Dermis blood vessel endothelial cell (primary cell): ENCODE results near the gene MRPL54. TPM values are rescaled to one million over a fixed set of nuclear protein-coding genes. Genes with fewer than 3 reads are reported as not detected.
A peak's percentile ranks its signal among the peaks of the same experiment; 100 is the strongest.

Source experiments
- DNase-seq: peaks from one replicate; pipeline ENCODE4 v3.0.0; 2010
- total RNA-seq: library from RNA; depleted of rRNA; stranded (reverse); fragments of >200 nt; gene quantifications from 2 replicates; pipeline ENCODE4 v1.2.3, GENCODE V29; 2014

Gene MRPL54
- total RNA-seq = 30.3 and 55.8 TPM in 2 replicates

DNA sequence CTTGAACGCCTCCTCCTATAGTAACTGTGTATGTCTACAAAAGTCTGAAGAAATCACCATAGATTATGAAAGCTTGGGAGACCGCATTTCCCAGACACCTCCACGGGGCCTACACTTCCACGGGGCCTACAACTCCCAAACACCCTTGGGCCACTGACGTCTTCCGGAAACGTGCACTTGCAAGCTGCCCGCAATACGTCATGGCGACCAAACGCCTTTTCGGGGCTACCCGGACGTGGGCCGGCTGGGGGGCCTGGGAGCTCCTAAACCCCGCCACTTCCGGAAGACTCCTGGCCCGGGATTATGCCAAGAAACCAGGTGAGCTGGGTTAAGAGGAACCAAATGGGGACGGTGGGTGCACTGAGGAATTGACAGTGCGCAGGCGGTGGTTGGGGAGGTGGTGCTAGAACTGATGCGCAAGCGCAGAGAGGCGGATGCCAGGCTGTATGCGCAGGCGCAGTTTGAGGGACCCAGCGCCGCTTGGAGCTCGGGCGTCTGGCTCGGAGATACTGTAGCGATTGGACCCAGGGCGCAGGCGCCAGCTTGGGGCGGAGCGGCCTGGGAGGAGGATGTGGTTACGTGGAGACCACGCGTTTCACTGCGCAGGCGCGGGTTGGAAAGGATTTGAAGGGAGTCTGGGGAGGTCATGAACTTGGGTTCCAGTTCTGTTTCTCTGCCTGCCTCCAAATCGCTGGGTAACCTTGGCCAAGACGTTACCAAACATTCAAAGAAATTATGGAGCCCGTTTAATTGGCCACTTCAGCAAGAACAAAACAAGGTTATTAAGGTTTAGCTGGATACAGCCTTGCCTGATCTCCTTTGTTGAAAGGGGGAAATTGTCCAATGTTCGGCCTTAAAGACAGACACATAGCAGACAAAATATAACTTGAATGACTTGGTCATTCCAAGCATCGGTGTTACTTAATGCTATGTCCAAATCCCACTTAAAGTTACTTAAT is at the start of gene MRPL54:
Gene MRPL54 (plus strand): TSS at position 182 of the 959 bp plus-strand sequence. CDS start 19 bp downstream, at position 201.
- DNase-seq = peak; percentile 99

DNA sequence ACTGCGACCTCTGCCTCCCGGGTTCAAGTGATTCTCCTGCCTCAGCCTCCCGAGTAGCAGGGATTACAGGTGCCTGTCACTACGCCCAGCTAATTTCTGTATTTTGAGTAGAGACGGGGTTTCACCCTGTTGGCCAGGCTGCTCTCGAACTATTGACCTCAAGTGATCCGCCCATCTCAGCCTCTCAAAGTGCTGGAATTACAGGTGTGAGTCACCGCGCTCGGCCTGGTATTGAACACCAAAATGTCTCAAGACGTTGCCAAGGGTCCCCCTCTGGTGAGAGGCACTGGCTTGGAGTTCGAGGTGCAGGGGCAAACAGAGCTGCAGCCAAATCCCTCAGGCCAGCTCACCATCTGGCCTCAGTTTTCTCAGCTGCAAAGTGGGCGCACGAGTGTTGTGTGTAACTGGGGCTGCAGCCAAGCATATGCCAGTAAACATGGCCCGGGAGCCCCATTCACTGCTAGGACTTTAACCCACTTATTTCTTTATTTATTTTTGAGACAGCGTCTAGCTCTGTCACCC is 46.3 kb upstream of the MRPL54 start:
- no peak for DNase-seq

DNA sequence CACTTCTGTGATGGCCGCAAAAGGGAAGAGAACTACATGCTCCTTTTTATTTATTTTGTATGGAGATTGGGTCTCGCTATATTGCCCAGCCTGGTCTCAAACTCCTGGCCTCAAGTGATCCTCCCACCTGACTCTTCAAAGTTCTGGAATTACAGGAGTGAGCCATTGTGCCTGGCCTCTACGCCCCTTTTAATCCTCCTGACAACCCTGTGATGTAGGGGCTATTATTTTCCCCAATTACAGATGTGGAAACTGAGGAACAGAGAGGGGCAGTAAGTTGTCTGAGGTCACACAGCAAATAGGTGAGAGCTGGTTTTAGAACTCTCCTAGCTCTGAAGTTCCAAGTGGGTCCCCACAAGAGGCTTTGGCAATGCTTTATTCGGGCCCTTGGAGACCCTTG is 42.6 kb upstream of the MRPL54 start:
- no peak for DNase-seq

- no peak for DNase-seq
These were observed 42.0 kb upstream of the MRPL54 start for GRCh38 chr19:3720349-3720917.

GRCh38 chr19:3721131-3721886 is 41.2 kb upstream of the MRPL54 start:
- DNase-seq = peak; percentile 90

GRCh38 chr19:3721887-3722442 is 40.5 kb upstream of the MRPL54 start:
- no peak for DNase-seq

- no peak for DNase-seq
These were observed 39.9 kb upstream of the MRPL54 start for GRCh38 chr19:3722443-3723109.

- no peak for DNase-seq
These were observed 39.4 kb upstream of the MRPL54 start for GRCh38 chr19:3723110-3723488.

DNA sequence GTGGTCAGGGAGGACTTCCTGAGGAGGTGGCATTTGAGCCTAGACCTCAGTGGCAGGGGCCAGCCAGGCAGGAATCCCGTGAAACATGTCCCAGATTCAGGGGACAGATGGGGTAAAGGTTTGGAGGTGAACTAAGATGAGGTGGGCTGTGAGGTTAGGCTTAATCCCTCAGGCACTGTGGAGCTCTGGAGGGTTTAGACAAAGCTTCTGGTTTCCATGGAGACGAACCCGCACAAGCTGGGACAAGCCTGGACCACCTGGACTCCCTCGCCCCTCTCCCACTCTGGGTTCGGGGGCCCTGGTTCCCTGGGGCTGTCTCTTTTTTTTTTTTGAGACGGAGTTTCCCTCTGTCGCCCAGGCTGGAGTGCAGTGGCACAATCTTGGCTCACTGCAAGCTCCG is 38.6 kb upstream of the MRPL54 start:
- DNase-seq = no peak

DNA sequence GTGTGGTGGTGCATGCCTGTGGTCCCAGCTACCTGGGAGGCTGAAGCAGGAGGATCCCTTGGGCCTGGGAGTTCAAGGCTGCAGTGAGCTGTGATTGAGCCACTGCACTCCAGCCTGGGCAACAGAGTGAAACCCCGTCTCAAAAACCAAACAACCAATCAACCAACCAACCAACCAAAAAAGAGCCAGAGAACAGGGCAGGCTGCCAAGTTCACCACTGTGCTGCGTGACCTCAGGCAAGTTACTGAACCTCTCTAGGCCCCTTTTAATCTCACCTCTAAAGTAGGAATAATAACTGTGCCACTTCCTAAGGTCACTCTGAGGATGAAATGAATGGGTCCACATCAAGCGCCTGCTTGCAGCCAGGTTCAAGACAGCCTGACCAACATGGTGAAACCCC is 37.4 kb upstream of the MRPL54 start:
- no peak for DNase-seq

DNA sequence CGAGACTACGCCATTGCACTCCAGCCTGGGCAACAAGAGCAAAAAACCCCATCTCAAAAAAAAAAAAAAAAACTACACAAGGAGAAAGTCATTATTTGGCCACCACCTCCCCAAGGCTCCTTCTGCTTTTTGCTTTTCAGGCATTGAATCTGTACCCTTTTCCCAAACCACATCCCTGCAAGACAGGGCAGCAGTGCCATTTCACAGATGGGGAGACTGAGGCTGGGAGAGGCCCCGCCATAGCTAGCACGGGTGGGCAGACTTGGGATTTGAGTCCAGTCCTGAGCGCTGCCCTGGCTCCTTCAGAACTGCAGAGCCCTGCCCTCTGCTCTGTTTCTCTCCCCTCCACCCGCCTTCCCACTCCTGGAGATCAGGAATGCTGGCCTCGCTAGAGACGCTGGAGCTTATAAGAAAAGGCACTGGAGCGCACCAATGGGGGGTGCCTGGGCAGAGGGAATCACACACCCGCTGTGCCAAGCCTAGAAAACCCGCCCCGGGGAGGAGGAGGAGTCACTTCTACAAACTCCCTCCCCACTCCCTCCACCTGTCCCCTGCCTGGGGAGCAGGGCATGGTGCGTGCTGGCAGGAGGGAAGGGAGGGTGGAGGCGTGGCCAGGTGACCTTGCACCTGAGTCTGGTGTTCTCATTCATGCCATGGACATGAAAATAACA is 36.7 kb upstream of the MRPL54 start:
- DNase-seq = no peak

GRCh38 chr19:3730457-3730958 is 32.0 kb upstream of the MRPL54 start:
- DNase-seq = no peak

DNA sequence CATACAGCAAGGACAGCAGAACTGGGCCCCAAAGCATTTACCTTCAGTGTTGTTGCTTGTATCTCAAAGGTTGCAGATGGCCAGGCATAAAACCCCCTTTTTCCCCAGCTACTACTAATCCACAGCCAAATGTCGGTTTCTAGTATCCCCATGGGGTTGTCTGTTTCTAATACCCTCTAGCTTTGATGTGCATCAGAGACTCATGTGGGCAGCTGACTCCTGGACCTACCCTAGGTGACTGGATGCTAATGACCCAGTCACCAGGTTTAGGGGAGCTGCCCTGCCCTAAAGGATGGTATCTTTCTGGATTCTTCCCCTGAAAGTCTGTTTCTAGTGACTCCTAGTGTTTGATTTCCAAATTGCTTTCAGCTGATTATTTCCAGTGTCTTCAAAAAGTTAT is 30.4 kb upstream of the MRPL54 start:
- no peak for DNase-seq

DNA sequence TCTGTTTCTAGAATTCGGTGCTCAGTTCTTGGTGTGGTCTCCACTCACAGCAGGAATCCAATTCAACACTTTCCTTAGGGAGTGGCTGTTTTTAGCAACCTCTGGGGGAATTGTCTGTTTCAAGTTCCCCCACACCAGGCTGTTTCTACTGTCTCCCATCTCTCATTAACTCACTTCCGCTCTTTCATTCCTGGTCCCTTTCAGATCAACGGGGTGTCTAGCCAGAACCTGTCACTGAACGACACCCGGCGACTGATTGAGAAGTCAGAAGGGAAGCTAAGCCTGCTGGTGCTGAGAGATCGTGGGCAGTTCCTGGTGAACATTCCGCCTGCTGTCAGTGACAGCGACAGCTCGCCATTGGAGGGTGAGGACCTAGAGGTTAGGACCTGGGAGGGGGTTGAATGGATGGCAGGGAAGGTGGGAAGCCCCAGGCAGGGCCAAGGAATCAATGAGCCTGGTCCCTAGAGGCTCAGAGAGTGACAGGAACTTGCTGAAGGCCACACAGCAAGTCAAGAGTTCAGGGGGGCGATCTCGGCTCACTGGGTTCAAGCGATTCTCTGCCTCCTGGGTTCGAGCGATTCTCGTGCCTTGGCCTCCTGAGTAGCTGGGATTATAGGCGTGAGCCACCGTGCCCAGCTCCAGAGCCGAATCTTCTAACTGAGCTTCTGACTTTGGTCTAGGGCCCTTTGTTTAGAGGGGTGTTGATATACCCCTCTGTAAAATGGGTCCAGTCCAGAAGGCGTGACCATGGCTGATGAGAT is 28.8 kb upstream of the MRPL54 start:
- no peak for DNase-seq

DNA sequence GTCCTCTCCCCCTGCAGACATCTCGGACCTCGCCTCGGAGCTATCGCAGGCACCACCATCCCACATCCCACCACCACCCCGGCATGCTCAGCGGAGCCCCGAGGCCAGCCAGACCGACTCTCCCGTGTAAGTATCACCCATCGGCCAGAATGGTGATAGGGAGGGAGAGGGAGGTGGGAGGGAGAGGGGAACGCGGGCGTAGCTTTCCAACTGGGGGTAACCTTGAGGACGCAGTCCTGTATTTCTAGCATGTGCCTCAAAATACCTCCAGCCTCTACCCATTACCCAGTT is 28.2 kb upstream of the MRPL54 start:
- no peak for DNase-seq

GRCh38 chr19:3736106-3736724 is 26.3 kb upstream of the MRPL54 start:
- DNase-seq = no peak

- DNase-seq = no peak
These were observed 24.8 kb upstream of the MRPL54 start for GRCh38 chr19:3737487-3738205.

- DNase-seq = no peak
These were observed 23.8 kb upstream of the MRPL54 start for GRCh38 chr19:3738477-3739220.

DNA sequence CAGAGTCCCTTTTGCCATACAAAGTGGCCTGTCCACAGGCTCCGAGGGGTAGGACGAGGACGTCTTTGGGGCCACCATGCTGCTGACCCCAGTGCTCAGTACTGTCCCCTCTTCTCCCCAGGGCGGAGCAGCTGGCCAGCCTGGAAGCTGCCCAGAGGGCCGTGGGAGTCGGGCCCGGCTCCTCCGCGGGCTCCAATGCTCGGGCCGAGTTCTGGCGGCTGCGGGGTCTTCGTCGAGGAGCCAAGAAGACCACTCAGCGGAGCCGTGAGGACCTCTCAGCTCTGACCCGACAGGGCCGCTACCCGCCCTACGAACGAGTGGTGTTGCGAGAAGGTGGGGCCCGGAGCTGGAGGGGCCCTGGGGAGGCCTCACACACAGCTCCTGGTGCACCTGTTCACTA is 22.1 kb upstream of the MRPL54 start:
- DNase-seq = no peak
